HepG2 (cell line): ENCODE data around the gene ECHS1. TPM values are rescaled to one million over a fixed set of nuclear protein-coding genes. Genes with fewer than 3 reads are reported as not detected.
A peak's percentile ranks its signal among the peaks of the same experiment; 100 is the strongest.

Experiments used
- MED8 ChIP-seq: sonication (generic); formaldehyde crosslinking; IDR thresholded peaks from 2 replicates; pipeline ENCODE4 v1.8.1; 2023; ENCODE audit warnings: mild to moderate bottlenecking, missing genetic modification reagents; ENCODE audit not compliant: insufficient replicate concordance
- SNRNP70 ChIP-seq: fragments of 200-400 bp; formaldehyde crosslinking; IDR thresholded peaks from 2 replicates; pipeline ENCODE4 v1.6.1; 2017; ENCODE audit warnings: mild to moderate bottlenecking, low read depth, low read length, moderate library complexity
- SP2 ChIP-seq: sonication (generic); formaldehyde crosslinking; IDR thresholded peaks from 2 replicates; pipeline ENCODE4 v1.5.1; 2020; ENCODE audit warnings: mild to moderate bottlenecking, missing genetic modification reagents
- ZFY ChIP-seq: sonication (generic); formaldehyde crosslinking; IDR thresholded peaks from 2 replicates; pipeline ENCODE4 v1.4.0; 2020; ENCODE audit warnings: missing genetic modification reagents
- ZNF235 ChIP-seq: sonication (generic); formaldehyde crosslinking; IDR thresholded peaks from 2 replicates; pipeline ENCODE4 v1.8.1; 2023; ENCODE audit warnings: mild to moderate bottlenecking, missing genetic modification reagents, borderline replicate concordance
- ZNF496 ChIP-seq: sonication (generic); formaldehyde crosslinking; IDR thresholded peaks from 2 replicates; pipeline ENCODE4 v1.8.1; 2023; ENCODE audit warnings: mild to moderate bottlenecking, moderate library complexity, missing genetic modification reagents; ENCODE audit not compliant: insufficient replicate concordance
- polyA plus RNA-seq, 8 experiments: library from polyadenylated mRNA; depleted of rRNA in 3 of 8; stranded (reverse) in 7 of 8; unstranded in 1 of 8; fragments of >200 nt; fragmentation: Illumina TruSeq in 4 of 8; extraction: Trizol in 4 of 8; gene quantifications; 2 replicates each; pipeline versions ENCODE4 v1.2.1 to v1.2.3, GENCODE V29; 2011 to 2016; ENCODE audit warnings: low read depth in 4 of 8, missing spikeins in 1 of 8, mixed read lengths in 1 of 8; ENCODE audit not compliant: insufficient read depth in 1 of 8
- total RNA-seq, 5 experiments: library from RNA; depleted of rRNA; stranded (reverse); fragments of >200 nt; fragmentation: Illumina TruSeq; extraction: Trizol; gene quantifications; 2 replicates each; pipeline ENCODE4 v1.2.3, GENCODE V29; 2016; ENCODE audit warnings: low read depth in 1 of 5
- TF ChIP-seq, protein P1 (sequence below), 2 experiments: fragments of 450-650 bp in 1 of 2; sonication (generic) in 1 of 2; formaldehyde crosslinking in 1 of 2; IDR thresholded peaks; 2 replicates each; pipeline versions ENCODE4 v1.6.1 to v1.8.0; 2016 to 2022; ENCODE audit warnings: antibody characterized with exemption in 1 of 2, mild to moderate bottlenecking in 1 of 2, missing genetic modification reagents in 1 of 2
- TF ChIP-seq, protein P2 (sequence below): sonication (generic); formaldehyde crosslinking; IDR thresholded peaks from 2 replicates; pipeline ENCODE4 v1.8.0; 2022; ENCODE audit warnings: missing genetic modification reagents, mild to moderate bottlenecking, moderate library complexity, borderline replicate concordance
- TF ChIP-seq, protein P3 (sequence below): sonication (generic); formaldehyde crosslinking; conservative IDR thresholded peaks from 2 replicates; pipeline ENCODE4 v1.8.1; 2023; ENCODE audit warnings: missing genetic modification reagents
- TF ChIP-seq, protein P4 (sequence below): sonication (generic); formaldehyde crosslinking; IDR thresholded peaks from 2 replicates; pipeline ENCODE4 v1.8.1; 2022; ENCODE audit warnings: mild to moderate bottlenecking, missing genetic modification reagents
- TF ChIP-seq, protein P5 (sequence below): sonication (generic); formaldehyde crosslinking; IDR thresholded peaks from 2 replicates; pipeline ENCODE4 v1.4.0; 2020; ENCODE audit warnings: mild to moderate bottlenecking, missing genetic modification reagents

ECHS1 gene
- total and polyA plus RNA-seq, 2 of the 13 experiments (the other 11 are each of a cell fraction or from before 2014, with no cell fraction given), result 32.7 to 195 TPM

DNA sequence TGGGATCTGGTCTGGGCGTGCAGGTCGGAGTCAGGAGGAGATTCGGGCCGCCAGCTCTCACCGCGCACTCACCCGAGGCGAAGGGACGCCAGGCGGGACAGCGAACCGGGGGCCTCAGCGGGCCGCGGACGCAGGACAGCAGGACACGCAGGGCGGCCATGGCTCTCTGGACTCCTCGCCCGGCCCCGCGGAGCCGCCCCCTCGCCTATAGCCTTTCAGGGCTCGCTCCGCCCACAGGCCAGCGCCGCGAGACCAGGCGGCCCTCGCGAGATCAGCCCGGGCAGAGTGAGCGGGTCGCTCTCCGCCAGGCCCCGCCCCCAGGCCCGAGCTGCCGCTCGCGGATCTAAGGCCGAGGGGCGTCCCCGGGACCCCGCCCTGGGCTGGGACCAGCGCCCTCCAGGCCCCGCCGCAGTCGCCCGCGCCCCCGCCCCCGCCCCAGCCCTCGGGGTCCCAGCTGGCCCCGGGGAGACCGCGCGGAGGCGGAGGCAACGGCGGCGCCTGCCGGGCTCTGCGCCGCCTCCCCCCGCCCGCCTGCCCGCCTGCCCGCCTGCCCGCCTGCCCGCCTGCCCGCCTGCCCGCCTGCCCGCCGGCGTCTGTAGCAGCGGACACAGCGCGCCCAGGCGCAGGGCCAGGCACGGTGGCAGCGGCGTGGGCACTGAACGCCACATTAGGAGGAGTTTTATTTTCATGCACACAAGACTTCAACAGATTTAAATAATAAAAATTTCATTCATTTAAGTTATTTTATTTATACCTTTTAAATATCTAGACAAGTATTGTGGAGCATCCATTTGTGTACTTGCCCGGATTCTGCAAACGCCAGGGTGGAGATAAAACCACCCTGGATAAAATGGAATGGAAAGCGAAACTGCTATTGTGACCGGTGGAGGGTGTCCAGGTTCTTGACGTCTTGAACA lies at the start of gene ECHS1 (continued):
- TF ChIP-seq, protein P1, sequence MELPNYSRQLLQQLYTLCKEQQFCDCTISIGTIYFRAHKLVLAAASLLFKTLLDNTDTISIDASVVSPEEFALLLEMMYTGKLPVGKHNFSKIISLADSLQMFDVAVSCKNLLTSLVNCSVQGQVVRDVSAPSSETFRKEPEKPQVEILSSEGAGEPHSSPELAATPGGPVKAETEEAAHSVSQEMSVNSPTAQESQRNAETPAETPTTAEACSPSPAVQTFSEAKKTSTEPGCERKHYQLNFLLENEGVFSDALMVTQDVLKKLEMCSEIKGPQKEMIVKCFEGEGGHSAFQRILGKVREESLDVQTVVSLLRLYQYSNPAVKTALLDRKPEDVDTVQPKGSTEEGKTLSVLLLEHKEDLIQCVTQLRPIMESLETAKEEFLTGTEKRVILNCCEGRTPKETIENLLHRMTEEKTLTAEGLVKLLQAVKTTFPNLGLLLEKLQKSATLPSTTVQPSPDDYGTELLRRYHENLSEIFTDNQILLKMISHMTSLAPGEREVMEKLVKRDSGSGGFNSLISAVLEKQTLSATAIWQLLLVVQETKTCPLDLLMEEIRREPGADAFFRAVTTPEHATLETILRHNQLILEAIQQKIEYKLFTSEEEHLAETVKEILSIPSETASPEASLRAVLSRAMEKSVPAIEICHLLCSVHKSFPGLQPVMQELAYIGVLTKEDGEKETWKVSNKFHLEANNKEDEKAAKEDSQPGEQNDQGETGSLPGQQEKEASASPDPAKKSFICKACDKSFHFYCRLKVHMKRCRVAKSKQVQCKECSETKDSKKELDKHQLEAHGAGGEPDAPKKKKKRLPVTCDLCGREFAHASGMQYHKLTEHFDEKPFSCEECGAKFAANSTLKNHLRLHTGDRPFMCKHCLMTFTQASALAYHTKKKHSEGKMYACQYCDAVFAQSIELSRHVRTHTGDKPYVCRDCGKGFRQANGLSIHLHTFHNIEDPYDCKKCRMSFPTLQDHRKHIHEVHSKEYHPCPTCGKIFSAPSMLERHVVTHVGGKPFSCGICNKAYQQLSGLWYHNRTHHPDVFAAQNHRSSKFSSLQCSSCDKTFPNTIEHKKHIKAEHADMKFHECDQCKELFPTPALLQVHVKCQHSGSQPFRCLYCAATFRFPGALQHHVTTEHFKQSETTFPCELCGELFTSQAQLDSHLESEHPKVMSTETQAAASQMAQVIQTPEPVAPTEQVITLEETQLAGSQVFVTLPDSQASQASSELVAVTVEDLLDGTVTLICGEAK (IDR thresholded peaks at IDR 0.05), result no peak
- TF ChIP-seq, protein P1 (CRISPR knock-in tag; IDR thresholded peaks at IDR 0.05), result no peak
- no peak for TF ChIP-seq ZNF496
- TF ChIP-seq, protein P2, sequence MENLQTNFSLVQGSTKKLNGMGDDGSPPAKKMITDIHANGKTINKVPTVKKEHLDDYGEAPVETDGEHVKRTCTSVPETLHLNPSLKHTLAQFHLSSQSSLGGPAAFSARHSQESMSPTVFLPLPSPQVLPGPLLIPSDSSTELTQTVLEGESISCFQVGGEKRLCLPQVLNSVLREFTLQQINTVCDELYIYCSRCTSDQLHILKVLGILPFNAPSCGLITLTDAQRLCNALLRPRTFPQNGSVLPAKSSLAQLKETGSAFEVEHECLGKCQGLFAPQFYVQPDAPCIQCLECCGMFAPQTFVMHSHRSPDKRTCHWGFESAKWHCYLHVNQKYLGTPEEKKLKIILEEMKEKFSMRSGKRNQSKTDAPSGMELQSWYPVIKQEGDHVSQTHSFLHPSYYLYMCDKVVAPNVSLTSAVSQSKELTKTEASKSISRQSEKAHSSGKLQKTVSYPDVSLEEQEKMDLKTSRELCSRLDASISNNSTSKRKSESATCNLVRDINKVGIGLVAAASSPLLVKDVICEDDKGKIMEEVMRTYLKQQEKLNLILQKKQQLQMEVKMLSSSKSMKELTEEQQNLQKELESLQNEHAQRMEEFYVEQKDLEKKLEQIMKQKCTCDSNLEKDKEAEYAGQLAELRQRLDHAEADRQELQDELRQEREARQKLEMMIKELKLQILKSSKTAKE (CRISPR knock-in tag), result no peak
- TF ChIP-seq SNRNP70, result no peak
- TF ChIP-seq, protein P3, sequence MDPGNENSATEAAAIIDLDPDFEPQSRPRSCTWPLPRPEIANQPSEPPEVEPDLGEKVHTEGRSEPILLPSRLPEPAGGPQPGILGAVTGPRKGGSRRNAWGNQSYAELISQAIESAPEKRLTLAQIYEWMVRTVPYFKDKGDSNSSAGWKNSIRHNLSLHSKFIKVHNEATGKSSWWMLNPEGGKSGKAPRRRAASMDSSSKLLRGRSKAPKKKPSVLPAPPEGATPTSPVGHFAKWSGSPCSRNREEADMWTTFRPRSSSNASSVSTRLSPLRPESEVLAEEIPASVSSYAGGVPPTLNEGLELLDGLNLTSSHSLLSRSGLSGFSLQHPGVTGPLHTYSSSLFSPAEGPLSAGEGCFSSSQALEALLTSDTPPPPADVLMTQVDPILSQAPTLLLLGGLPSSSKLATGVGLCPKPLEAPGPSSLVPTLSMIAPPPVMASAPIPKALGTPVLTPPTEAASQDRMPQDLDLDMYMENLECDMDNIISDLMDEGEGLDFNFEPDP (CRISPR knock-in tag), result no peak
- TF ChIP-seq MED8 (CRISPR knock-in tag), result no peak
- no peak; the same call in 1 of the 2 replicates for TF ChIP-seq SP2 (CRISPR knock-in tag)
- TF ChIP-seq, protein P4, sequence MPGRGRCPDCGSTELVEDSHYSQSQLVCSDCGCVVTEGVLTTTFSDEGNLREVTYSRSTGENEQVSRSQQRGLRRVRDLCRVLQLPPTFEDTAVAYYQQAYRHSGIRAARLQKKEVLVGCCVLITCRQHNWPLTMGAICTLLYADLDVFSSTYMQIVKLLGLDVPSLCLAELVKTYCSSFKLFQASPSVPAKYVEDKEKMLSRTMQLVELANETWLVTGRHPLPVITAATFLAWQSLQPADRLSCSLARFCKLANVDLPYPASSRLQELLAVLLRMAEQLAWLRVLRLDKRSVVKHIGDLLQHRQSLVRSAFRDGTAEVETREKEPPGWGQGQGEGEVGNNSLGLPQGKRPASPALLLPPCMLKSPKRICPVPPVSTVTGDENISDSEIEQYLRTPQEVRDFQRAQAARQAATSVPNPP (CRISPR knock-in tag), result no peak
- TF ChIP-seq ZNF235 (CRISPR knock-in tag), result 0 out of 2 replicates have a peak, but pooled peaks have one; percentile 38
- TF ChIP-seq, protein P5, sequence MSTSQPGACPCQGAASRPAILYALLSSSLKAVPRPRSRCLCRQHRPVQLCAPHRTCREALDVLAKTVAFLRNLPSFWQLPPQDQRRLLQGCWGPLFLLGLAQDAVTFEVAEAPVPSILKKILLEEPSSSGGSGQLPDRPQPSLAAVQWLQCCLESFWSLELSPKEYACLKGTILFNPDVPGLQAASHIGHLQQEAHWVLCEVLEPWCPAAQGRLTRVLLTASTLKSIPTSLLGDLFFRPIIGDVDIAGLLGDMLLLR (CRISPR knock-in tag), result no peak
- TF ChIP-seq ZFY, result peak; percentile 75
